Right lobe of liver (tissue), 6 donors: ENCODE results near the gene SUFU. TPM values are rescaled to one million over a fixed set of nuclear protein-coding genes. Genes with fewer than 3 reads are reported as not detected.

Experiments used
- ATAC-seq, 4 donors: fragments of 200-7000 bp; cut with Tn5 transposase; one replicate each; pipeline ENCODE4 v1.9.1; 2020; ENCODE audit warnings: mild to moderate bottlenecking in 4 of 4, moderate library complexity in 4 of 4
- DNase-seq, 3 donors: peaks; one replicate each; pipeline ENCODE4 v3.0.0-alpha.2; 2020
- H3K27ac ChIP-seq, 3 donors: fragments of 200-600 bp; one replicate each; pipeline ENCODE4 v1.8.0; 2022
- H3K27me3 ChIP-seq, 2 donors: fragments of 200-600 bp; one replicate each; pipeline ENCODE4 v1.8.0; 2022
- H3K36me3 ChIP-seq, 4 donors: fragments of 200-600 bp; sonication (generic) in 1 of 4; one replicate each; pipeline versions ENCODE4 v1.5.1 to v1.8.0; 2017 to 2022; ENCODE audit warnings: control low read depth in 1 of 4
- H3K4me1 ChIP-seq, 4 donors: fragments of 200-600 bp; sonication (generic) in 1 of 4; one replicate each; pipeline versions ENCODE4 v1.5.1 to v1.8.0; 2017 to 2022; ENCODE audit warnings: control low read depth in 1 of 4
- H3K4me3 ChIP-seq, 3 donors: fragments of 200-600 bp; one replicate each; pipeline ENCODE4 v1.8.0; 2022
- H3K9me3 ChIP-seq, 4 donors: fragments of 200-600 bp; sonication (generic) in 1 of 4; one replicate each; pipeline versions ENCODE4 v1.5.1 to v1.8.0; 2017 to 2022; ENCODE audit warnings: control low read depth in 1 of 4
- POLR2A ChIP-seq: fragments of 450-650 bp; IDR thresholded peaks from one replicate; pipeline ENCODE4 v1.6.1; 2017; ENCODE audit warnings: antibody characterized with exemption, mild to moderate bottlenecking
- WGBS: methylation state at CpG from one replicate; pipeline ENCODE4 v1.1.6; 2018; ENCODE audit warnings: low coverage, low lambda C conversion rate; ENCODE audit not compliant: insufficient coverage; ENCODE audit errors: missing lambda C conversion rate; 5-methylcytosine and 5-hydroxymethylcytosine counted together
- intact Hi-C, 2 donors: fragments of 100-400 bp; cut with DNase I; formaldehyde crosslinking; loops; one replicate each; pipeline versions ENCODE4 v1.11.2 to v1.14.1; 2022
- total RNA-seq, 6 experiments: library from RNA; depleted of rRNA in 2 of 6; stranded (reverse); fragments of >200 nt in 2 of 6; fragmentation: NEBNext Ultra II Directional in 3 of 6; extraction: Animal tissue kit (Norgen Biotek cat#: 25700) in 3 of 6; gene quantifications; one replicate each; pipeline versions ENCODE4 v1.1.0 to v1.2.4, GENCODE V29; 2016 to 2023
- TF ChIP-seq, protein P1 (sequence below), 4 donors: fragments of 200-600 bp in 3 of 4; fragments of 450-650 bp in 1 of 4; IDR thresholded peaks; one replicate each; pipeline versions ENCODE4 v1.5.1 to v1.8.0; 2016 to 2022; ENCODE audit warnings: antibody characterized with exemption in 4 of 4, mild to moderate bottlenecking in 2 of 4
- donor health status: DM: no; HTN: yes; CAD: no.
- donor health status: DM: no; HTN: no; CAD: no.
- donor health status: DM: no; HTN: no; CAD: no.
- donor health status: DM: no; HTN: yes; CAD: no.
- donor health status: DM: no; HTN: yes; CAD: no.

The SUFU gene
- total RNA-seq, 6 experiments from 2014 or later, result 4.2 to 6.2 (median 5.1) TPM

DNA sequence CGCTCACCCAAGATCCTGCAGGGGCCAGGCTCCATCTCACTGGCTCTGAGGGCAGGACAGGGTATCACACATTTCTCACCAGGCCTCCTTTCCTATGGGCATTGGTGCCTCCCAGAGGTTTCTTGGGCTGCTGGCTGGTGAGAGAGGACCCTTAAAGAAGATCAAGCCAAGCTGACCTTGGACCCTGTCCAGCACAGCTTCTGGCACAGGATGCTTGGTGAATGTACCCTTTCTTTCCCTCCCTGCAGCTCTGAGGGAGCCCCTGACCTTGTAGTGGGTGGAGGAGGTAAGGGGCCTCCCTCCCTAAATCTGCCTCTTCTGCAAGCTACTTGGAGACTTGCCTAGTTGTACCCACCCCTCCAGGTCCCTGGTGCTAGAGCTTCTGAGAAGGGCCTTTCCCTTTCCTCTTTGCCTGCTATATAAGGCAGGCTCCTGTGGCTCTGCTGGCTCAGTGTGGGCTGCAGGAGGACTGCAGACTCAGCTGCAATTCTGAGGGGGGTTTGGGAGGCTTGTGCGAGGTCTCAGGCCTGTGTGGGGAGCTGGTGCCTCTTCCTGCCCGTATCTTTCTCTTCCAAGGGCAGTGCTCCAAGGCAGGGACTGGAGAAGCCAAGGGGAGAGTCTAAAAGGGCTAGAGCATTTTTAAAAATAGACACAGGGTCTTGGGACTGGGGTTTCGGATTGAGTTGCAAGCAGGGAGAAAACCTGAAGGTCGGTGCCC, 128.8 kb downstream of the SUFU start:
- 61% methylated on average over 3 of the region's 5 CpGs for WGBS
- Histone ChIP-seq H3K4me1 (peaks cover 0 to 16% (median 5%) of the 10 kb centered on the region in 4 donors), H3K27me3 (no peaks in the 10 kb centered on the region), H3K36me3 (no peaks in the 10 kb centered on the region), H3K4me3 (no peak overlapping the region), H3K9me3 (no peaks in the 10 kb centered on the region), H3K27ac (peak overlapping the region in 2 of 3 donors; percentile 37 to 66)
- no peak for TF ChIP-seq POLR2A
- TF ChIP-seq, protein P1, sequence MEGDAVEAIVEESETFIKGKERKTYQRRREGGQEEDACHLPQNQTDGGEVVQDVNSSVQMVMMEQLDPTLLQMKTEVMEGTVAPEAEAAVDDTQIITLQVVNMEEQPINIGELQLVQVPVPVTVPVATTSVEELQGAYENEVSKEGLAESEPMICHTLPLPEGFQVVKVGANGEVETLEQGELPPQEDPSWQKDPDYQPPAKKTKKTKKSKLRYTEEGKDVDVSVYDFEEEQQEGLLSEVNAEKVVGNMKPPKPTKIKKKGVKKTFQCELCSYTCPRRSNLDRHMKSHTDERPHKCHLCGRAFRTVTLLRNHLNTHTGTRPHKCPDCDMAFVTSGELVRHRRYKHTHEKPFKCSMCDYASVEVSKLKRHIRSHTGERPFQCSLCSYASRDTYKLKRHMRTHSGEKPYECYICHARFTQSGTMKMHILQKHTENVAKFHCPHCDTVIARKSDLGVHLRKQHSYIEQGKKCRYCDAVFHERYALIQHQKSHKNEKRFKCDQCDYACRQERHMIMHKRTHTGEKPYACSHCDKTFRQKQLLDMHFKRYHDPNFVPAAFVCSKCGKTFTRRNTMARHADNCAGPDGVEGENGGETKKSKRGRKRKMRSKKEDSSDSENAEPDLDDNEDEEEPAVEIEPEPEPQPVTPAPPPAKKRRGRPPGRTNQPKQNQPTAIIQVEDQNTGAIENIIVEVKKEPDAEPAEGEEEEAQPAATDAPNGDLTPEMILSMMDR (IDR thresholded peaks at IDR 0.05), result no peak
- intact Hi-C loops, result no loop called here
- ATAC-seq (peak; percentile 1 to 18 (median 4)), DNase-seq (peak in 1 of 3 donors; percentile 29)

DNA sequence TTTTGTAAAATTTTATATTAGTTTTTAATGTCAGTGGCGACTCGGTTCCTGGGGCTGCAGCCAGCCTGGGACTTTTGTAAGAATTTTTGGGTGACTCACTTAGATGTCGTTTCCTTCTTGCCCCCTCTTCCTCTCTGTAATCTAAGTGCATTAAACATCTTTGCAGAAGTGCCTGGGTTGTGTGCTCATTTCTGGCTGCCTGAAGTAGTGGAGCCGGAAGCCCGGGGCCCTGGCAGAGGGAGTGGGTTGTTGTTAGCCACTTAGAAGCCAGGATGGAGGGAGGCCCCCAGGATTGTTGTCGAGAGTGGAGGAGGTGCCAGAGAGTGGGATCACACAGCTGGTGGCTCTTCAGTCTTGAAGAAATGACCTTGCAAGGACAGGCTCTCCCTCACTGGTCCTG, 129.5 kb downstream of the SUFU start:
- WGBS, result 55% methylated on average over 5 of the region's 6 CpGs
- Histone ChIP-seq H3K36me3 (no peaks in the 10 kb centered on the region), H3K27ac (peak overlapping the region in 2 of 3 donors; percentile 37 to 59), H3K27me3 (no peaks in the 10 kb centered on the region), H3K4me3 (no peak overlapping the region), H3K4me1 (peaks cover 0 to 9% (median 1%) of the 10 kb centered on the region in 4 donors), H3K9me3 (no peaks in the 10 kb centered on the region)
- TF ChIP-seq, protein P1 (IDR thresholded peaks at IDR 0.05), result no peak
- TF ChIP-seq POLR2A, result no peak
- DNase-seq, result peak in 1 of 3 donors; percentile 56
- peak; percentile 49 to 68 (median 58) for ATAC-seq
- intact Hi-C loops, result no loop called here

DNA sequence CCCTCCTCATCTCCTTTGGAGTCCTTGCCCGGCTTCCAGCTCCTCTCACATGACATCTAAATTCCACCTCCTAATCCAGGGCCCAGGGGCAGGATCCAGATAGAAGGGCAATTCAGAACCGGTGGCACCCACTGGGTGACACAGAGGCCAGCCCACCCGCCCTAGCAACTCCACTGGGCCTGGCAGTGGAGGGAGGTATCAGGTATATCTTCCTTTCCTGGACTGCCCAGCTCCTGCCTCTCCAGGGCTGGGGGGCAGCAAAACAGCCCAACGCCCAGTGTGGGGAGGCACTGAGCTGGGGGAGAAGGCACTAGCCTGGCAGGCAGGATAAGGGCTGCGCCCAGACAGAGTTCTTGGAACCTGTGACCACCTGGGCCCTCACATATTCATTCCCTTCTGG, 130.1 kb downstream of the SUFU start:
- peak overlapping the region in 2 of 3 donors; percentile 37 to 59 for H3K27ac ChIP-seq
- DNase-seq (peak in 2 of 3 donors; percentile 22 to 24), ATAC-seq (no peak)
- H3K36me3 ChIP-seq, result no peaks in the 10 kb centered on the region
- no peaks in the 10 kb centered on the region for H3K9me3 ChIP-seq
- WGBS, result 84% methylated on average over 3 of the region's 5 CpGs
- H3K4me3 ChIP-seq, result no peak overlapping the region
- peaks cover 0 to 6% (median 0%) of the 10 kb centered on the region in 4 donors for H3K4me1 ChIP-seq
- intact Hi-C loops, result no loop called here
- TF ChIP-seq POLR2A, result no peak
- TF ChIP-seq, protein P1 (IDR thresholded peaks at IDR 0.05), result no peak
- H3K27me3 ChIP-seq, result no peaks in the 10 kb centered on the region

DNA sequence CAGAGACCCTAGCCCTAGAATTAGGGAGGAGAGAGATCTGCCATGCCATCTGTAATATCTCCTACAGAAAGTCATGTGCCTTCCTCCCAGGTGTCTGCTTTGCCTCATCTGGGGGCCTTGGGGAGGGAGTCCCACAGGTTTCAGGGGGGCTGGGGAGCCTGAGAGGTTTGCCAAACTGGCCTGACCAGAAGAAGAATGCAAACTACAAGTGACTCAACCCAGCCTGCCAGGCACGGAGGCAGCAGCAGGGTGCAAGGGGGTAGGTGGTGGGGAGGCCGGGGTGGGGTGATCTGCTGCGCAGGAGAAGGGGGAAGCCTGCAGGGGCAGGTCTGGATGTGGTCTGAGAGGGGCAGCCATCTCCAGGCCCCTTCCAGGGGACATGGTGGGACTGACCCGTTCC, 130.9 kb downstream of the SUFU start:
- ATAC-seq (no peak), DNase-seq (peak in 1 of 3 donors; percentile 22)
- Histone ChIP-seq H3K4me1 (peaks cover 0 to 6% (median 0%) of the 10 kb centered on the region in 4 donors), H3K36me3 (no peaks in the 10 kb centered on the region), H3K27ac (no peak overlapping the region), H3K9me3 (no peaks in the 10 kb centered on the region), H3K27me3 (no peaks in the 10 kb centered on the region), H3K4me3 (no peak overlapping the region)
- TF ChIP-seq, protein P1 (IDR thresholded peaks at IDR 0.05), result no peak
- TF ChIP-seq POLR2A, result no peak
- WGBS, result 33% methylated on average over 1 of the region's 4 CpGs
- intact Hi-C loops, result no loop called here
